ENCODE measurements around the gene GABBR2. TPM values are rescaled to one million over a fixed set of nuclear protein-coding genes. Genes with fewer than 3 reads are reported as not detected.

The GABBR2 gene
- total RNA-seq, 1 experiment from 2014 or later, result not detected

DNA sequence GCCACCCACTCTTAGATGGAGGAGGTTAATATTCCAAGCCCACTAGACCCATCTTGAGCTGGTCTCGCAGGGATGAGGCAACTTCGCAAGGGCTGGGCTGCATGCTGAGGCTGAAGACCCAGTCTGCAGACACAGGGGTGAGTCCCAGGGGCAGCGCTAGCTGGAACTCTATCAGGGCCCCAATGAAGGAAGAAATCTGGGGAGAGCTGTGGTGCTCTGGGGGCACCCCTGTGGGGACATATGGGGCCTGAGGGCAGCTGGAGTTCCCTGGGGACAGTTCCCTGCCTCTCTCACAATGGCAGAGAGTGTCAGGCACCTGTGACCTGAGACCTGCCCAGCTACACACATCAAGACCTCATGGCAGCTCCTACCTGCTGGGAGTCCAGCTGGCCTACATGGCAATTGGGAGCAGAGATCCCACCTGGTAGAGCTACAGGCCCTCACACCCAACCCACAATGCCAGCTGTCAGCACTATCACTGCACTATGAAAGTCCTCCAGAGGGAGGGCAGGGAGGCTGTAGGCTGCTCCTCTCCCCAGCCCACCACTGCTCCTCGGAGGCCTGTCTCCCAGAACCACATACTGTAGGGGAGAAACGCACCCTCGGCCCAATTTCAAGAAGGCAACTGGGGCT is 202.2 kb downstream of the GABBR2 start:
- POLR2A ChIA-PET, result no interaction called here
- peaks cover 25% of the 10 kb centered on the region for H3K27me3 Mint-ChIP-seq (ENCODE audit: insufficient read depth, unreplicated experiment)
- no peak for DNase-seq (ENCODE audit: unreplicated experiment)
- no peak overlapping the region for H3K4me3 Mint-ChIP-seq (ENCODE audit: unreplicated experiment)
- intact Hi-C loops (cut with micrococcal nuclease), result no loop called here
- H3K27ac Mint-ChIP-seq (ENCODE audit: low read depth, unreplicated experiment), result no peak overlapping the region
- H3K4me1 Mint-ChIP-seq (ENCODE audit: insufficient read depth, unreplicated experiment), result peaks cover 17% of the 10 kb centered on the region
- TF ChIP-seq, protein P1, sequence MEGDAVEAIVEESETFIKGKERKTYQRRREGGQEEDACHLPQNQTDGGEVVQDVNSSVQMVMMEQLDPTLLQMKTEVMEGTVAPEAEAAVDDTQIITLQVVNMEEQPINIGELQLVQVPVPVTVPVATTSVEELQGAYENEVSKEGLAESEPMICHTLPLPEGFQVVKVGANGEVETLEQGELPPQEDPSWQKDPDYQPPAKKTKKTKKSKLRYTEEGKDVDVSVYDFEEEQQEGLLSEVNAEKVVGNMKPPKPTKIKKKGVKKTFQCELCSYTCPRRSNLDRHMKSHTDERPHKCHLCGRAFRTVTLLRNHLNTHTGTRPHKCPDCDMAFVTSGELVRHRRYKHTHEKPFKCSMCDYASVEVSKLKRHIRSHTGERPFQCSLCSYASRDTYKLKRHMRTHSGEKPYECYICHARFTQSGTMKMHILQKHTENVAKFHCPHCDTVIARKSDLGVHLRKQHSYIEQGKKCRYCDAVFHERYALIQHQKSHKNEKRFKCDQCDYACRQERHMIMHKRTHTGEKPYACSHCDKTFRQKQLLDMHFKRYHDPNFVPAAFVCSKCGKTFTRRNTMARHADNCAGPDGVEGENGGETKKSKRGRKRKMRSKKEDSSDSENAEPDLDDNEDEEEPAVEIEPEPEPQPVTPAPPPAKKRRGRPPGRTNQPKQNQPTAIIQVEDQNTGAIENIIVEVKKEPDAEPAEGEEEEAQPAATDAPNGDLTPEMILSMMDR (IDR thresholded peaks at IDR 0.05; ENCODE audit: unreplicated experiment), result no peak
- BruUV-seq (replicated peaks), result no TSS peak
- no peaks in the 10 kb centered on the region for H3K36me3 Mint-ChIP-seq (ENCODE audit: insufficient read depth, unreplicated experiment)
- peaks cover 7% of the 10 kb centered on the region for H3K9me3 Mint-ChIP-seq (ENCODE audit: unreplicated experiment)
- CTCF ChIA-PET, result no interaction called here

DNA sequence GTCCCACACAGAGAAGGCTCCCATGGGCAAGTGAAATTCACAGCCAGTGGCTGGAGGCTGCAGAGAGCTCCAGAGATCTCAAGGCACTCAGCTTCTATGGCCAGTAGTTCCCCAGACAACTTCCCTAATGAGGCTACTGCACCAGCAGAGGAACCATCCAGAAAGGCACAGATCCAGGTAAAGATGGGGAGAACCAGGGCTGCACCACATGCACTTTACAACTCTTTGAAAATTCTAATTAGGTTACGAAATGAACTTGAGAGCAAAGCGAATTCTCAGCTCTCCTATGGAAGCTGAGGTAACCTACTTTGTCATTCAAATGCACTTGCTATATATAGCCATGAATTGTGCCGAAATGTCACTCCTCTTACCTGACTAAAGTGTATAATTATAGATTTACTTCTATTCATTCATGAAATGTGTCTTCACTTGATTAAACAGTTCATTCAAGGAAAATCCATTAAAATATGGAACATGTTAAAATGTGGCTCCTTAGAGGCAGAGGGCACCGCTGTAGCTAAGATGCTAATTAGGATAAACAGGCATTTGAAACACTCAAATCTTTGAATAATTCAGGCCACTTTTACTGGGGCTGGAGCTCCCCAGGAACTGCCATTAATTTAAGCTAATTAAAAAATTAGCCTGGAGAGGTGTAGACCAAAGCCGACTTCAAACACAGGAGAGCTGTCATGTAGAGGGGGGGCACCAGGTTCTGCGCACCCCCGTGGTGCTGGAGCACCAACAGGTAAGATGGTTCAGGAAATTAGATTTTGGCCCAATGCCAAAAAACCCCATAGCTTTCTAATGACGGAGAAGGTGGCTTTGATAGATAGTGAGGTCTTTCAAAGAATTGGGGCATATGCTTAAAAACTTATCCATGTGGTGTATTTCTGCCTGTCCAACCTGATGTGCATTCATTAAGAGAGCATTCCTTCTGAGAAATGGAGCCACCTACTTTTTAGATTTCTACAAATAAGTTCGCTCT is 204.1 kb downstream of the GABBR2 start:
- H3K9me3 Mint-ChIP-seq (ENCODE audit: unreplicated experiment), result peaks cover 5% of the 10 kb centered on the region
- peaks cover 17% of the 10 kb centered on the region for H3K4me1 Mint-ChIP-seq (ENCODE audit: insufficient read depth, unreplicated experiment)
- no TSS peak for BruUV-seq (replicated peaks)
- ChIA-PET CTCF (interaction anchor here (0.7 kb wide), 2 partner anchors 12 to 294 kb away, joined by 3 read pairs; no protein-coding TSS in a partner anchor), POLR2A (interaction anchor here (0.6 to 0.9 kb wide), 2 partner anchors 37 to 140 kb away, joined by 3 to 4 read pairs; no protein-coding TSS in a partner anchor)
- no peak overlapping the region for H3K27ac Mint-ChIP-seq (ENCODE audit: low read depth, unreplicated experiment)
- peaks cover 21% of the 10 kb centered on the region for H3K27me3 Mint-ChIP-seq (ENCODE audit: insufficient read depth, unreplicated experiment)
- no peaks in the 10 kb centered on the region for H3K36me3 Mint-ChIP-seq (ENCODE audit: insufficient read depth, unreplicated experiment)
- intact Hi-C loops (cut with micrococcal nuclease), result no loop called here
- TF ChIP-seq, protein P1 (IDR thresholded peaks at IDR 0.05; ENCODE audit: unreplicated experiment), result no peak
- DNase-seq (ENCODE audit: unreplicated experiment), result no peak
- no peak overlapping the region for H3K4me3 Mint-ChIP-seq (ENCODE audit: unreplicated experiment)

DNA sequence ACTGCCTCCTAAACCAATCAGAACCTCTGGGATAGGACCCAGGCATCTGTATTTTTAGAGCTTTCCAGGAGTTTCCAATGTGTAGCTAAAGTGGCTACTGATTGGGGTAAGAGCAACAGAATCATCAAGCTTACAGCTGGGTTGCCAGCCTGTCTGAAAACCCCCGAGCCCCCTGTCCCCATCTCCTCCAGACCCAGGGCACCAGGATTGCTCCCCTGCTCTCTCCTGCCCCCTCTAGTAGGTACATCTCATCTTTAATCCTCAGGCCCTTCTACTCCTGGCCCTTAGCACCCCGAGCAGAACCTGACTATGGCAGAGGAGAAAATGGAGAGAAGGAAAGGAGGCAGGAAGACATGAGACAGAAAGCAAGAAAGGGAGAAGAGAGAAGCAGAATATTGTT is 204.9 kb downstream of the GABBR2 start:
- POLR2A ChIA-PET, result no interaction called here
- H3K9me3 Mint-ChIP-seq (ENCODE audit: unreplicated experiment), result no peaks in the 10 kb centered on the region
- H3K27me3 Mint-ChIP-seq (ENCODE audit: insufficient read depth, unreplicated experiment), result peaks cover 14% of the 10 kb centered on the region
- intact Hi-C loops (cut with micrococcal nuclease), result no loop called here
- H3K4me1 Mint-ChIP-seq (ENCODE audit: insufficient read depth, unreplicated experiment), result peaks cover 17% of the 10 kb centered on the region
- no peak overlapping the region for H3K27ac Mint-ChIP-seq (ENCODE audit: low read depth, unreplicated experiment)
- H3K36me3 Mint-ChIP-seq (ENCODE audit: insufficient read depth, unreplicated experiment), result no peaks in the 10 kb centered on the region
- CTCF ChIA-PET, result no interaction called here
- TF ChIP-seq, protein P1 (IDR thresholded peaks at IDR 0.05; ENCODE audit: unreplicated experiment), result no peak
- H3K4me3 Mint-ChIP-seq (ENCODE audit: unreplicated experiment), result no peak overlapping the region
- no TSS peak for BruUV-seq (replicated peaks)
- no peak for DNase-seq (ENCODE audit: unreplicated experiment)

- no TSS peak for BruUV-seq (replicated peaks)
- POLR2A ChIA-PET, result interaction anchor here (0.6 to 1.5 kb wide), 2 partner anchors 13 to 44 kb away, joined by 3 to 4 read pairs; no protein-coding TSS in a partner anchor
- TF ChIP-seq, protein P1 (IDR thresholded peaks at IDR 0.05; ENCODE audit: unreplicated experiment), result no peak
- peak; percentile 23 for DNase-seq (ENCODE audit: unreplicated experiment)
- Mint-ChIP-seq H3K9me3 (ENCODE audit: unreplicated experiment) (no peaks in the 10 kb centered on the region), H3K36me3 (ENCODE audit: insufficient read depth, unreplicated experiment) (no peaks in the 10 kb centered on the region), H3K27me3 (ENCODE audit: insufficient read depth, unreplicated experiment) (peaks cover 13% of the 10 kb centered on the region), H3K27ac (ENCODE audit: low read depth, unreplicated experiment) (peak overlapping the region; percentile 66), H3K4me1 (ENCODE audit: insufficient read depth, unreplicated experiment) (peaks cover 17% of the 10 kb centered on the region), H3K4me3 (ENCODE audit: unreplicated experiment) (no peak overlapping the region)
- CTCF ChIA-PET, result interaction anchor here (0.6 to 0.7 kb wide), 3 partner anchors 84 to 1666 kb away, joined by 3 read pairs; no protein-coding TSS in a partner anchor
- intact Hi-C loops (cut with micrococcal nuclease), result no loop called here
These were observed 205.8 kb downstream of the GABBR2 start for GRCh38 chr9:98502976-98503325.

Data from MCF 10A (cell line).